Natural killer cell (primary cell): ENCODE results near the gene FEN1. TPM values are rescaled to one million over a fixed set of nuclear protein-coding genes. Genes with fewer than 3 reads are reported as not detected.

Experiments
- ATAC-seq, 3 donors: fragments of 150-1000 bp in 2 of 3; fragments of 200-7000 bp in 1 of 3; cut with Tn5 transposase; 1 replicate in 1 of 3; 2 replicates in 2 of 3; pipeline ENCODE4 v1.10.0; 2021; ENCODE audit warnings: mild to moderate bottlenecking in 2 of 3, moderate library complexity in 2 of 3
- DNase-seq, 2 donors: peaks; one replicate each; pipeline versions ENCODE4 v3.0.0 to v3.0.0-alpha.2; 2013 to 2021; ENCODE audit warnings: mixed read lengths in 1 of 2
- H3K27ac ChIP-seq: one replicate; pipeline ENCODE4 v1.5.1; 2013; ENCODE audit warnings: mild to moderate bottlenecking, low read length
- H3K27me3 ChIP-seq: one replicate; pipeline ENCODE4 v1.6.1; 2013; ENCODE audit warnings: low read length; ENCODE audit not compliant: control insufficient read depth, insufficient read depth
- H3K36me3 ChIP-seq: one replicate; pipeline ENCODE4 v1.6.1; 2013; ENCODE audit warnings: low read length; ENCODE audit not compliant: control insufficient read depth, insufficient read depth
- H3K4me1 ChIP-seq: one replicate; pipeline ENCODE4 v1.6.1; 2013; ENCODE audit warnings: low read length; ENCODE audit not compliant: control insufficient read depth, insufficient read depth
- H3K4me3 ChIP-seq: one replicate; pipeline ENCODE4 v1.5.1; 2013; ENCODE audit warnings: low read length
- H3K9me3 ChIP-seq: one replicate; pipeline ENCODE4 v1.6.1; 2013; ENCODE audit warnings: low read length; ENCODE audit not compliant: control insufficient read depth, insufficient read depth
- H3K27ac Mint-ChIP-seq, 2 donors: one replicate each; pipeline ENCODE4 v1.8.0; 2022; ENCODE audit warnings: mild to moderate bottlenecking in 2 of 2, mixed read lengths in 2 of 2, moderate library complexity in 1 of 2
- H3K27me3 Mint-ChIP-seq, 2 donors: one replicate each; pipeline ENCODE4 v1.8.0; 2022; ENCODE audit warnings: low read depth in 2 of 2, mixed read lengths in 2 of 2
- H3K36me3 Mint-ChIP-seq: one replicate; pipeline ENCODE4 v1.8.0; 2022; ENCODE audit warnings: mixed read lengths
- H3K4me1 Mint-ChIP-seq, 2 donors: one replicate each; pipeline ENCODE4 v1.8.0; 2022; ENCODE audit warnings: mixed read lengths in 2 of 2
- H3K4me3 Mint-ChIP-seq: one replicate; pipeline ENCODE4 v1.8.0; 2022; ENCODE audit warnings: mild to moderate bottlenecking, moderate library complexity, mixed read lengths
- H3K9me3 Mint-ChIP-seq, 2 donors: one replicate each; pipeline ENCODE4 v1.8.0; 2022; ENCODE audit warnings: mixed read lengths in 2 of 2
- CTCF ChIP-seq: fragments of 200-600 bp; IDR thresholded peaks from one replicate; pipeline ENCODE4 v1.8.0; 2022; ENCODE audit warnings: antibody characterized with exemption
- WGBS: methylation state at CpG from one replicate; pipeline ENCODE4 v1.1.7; 2013; ENCODE audit warnings: missing lambda C conversion rate; ENCODE audit not compliant: insufficient coverage; 5-methylcytosine and 5-hydroxymethylcytosine counted together
- intact Hi-C: fragments of 100-400 bp; cut with micrococcal nuclease; formaldehyde crosslinking; loops from one replicate; pipeline ENCODE4 v1.14.2; 2022
- total RNA-seq, 4 donors: library from RNA; stranded (reverse); fragments of 120-200 nt in 1 of 4; gene quantifications; one replicate each; pipeline versions ENCODE4 v1.2.3 to v1.2.4, GENCODE V29; 2013 to 2022

FEN1 gene
- total RNA-seq, 3 donors from 2014 or later (not counting 1 experiment from before 2014, with no cell fraction given): 14.2 to 17.8 (median 17.5) TPM

GRCh38 chr11:61787928-61788491 is 4.7 kb upstream of the FEN1 start:
- ATAC-seq (no peak), DNase-seq (peak in 1 of 2 donors; percentile 36)
- Histone ChIP-seq H3K9me3 (no peaks in the 10 kb centered on the region), H3K36me3 (peaks cover 44% of the 10 kb centered on the region), H3K4me1 (peaks cover 13% of the 10 kb centered on the region), H3K27ac (no peak overlapping the region), H3K4me3 (no peak overlapping the region), H3K27me3 (no peaks in the 10 kb centered on the region)
- TF ChIP-seq CTCF: no peak
- Mint-ChIP-seq H3K4me1 (peaks cover 13 to 41% of the 10 kb centered on the region in 2 donors), H3K4me3 (no peak overlapping the region), H3K9me3 (no peaks in the 10 kb centered on the region), H3K27me3 (no peaks in the 10 kb centered on the region), H3K36me3 (no peaks in the 10 kb centered on the region), H3K27ac (peak overlapping the region in 1 of 2 donors; percentile 18)
- intact Hi-C loops: no loop called here
- 87% methylated on average over 6 of the region's 9 CpGs for WGBS

GRCh38 chr11:61791737-61792309 is 888 bp upstream of the FEN1 start:
- H3K27ac ChIP-seq: peak overlapping the region; percentile 89
- Mint-ChIP-seq H3K27me3 (no peaks in the 10 kb centered on the region), H3K4me1 (peaks cover 17 to 43% of the 10 kb centered on the region in 2 donors), H3K36me3 (no peaks in the 10 kb centered on the region), H3K27ac (peak overlapping the region; percentile 98 to 99), H3K4me3 (peak overlapping the region; percentile 96), H3K9me3 (no peaks in the 10 kb centered on the region)
- H3K4me3 ChIP-seq: peak overlapping the region; percentile 64
- 5% methylated on average over 14 of the region's 14 CpGs for WGBS
- intact Hi-C loops: loop anchor here (1.0 to 5.0 kb wide), 3 partner anchors 23 to 331 kb away; partner anchors contain the start of gene FADS2
- peaks cover 20% of the 10 kb centered on the region for H3K4me1 ChIP-seq
- DNase-seq (peak; percentile 58 to 67), ATAC-seq (peak; percentile 36 to 63 (median 48))
- H3K27me3 ChIP-seq: no peaks in the 10 kb centered on the region
- TF ChIP-seq CTCF: peak; percentile 13
- H3K9me3 ChIP-seq: no peaks in the 10 kb centered on the region
- peaks cover 36% of the 10 kb centered on the region for H3K36me3 ChIP-seq

GRCh38 chr11:61793083-61793828 is 545 bp downstream of the FEN1 start:
- Mint-ChIP-seq H3K36me3 (no peaks in the 10 kb centered on the region), H3K4me3 (peak overlapping the region; percentile 96)
- WGBS: 6% methylated on average over 26 of the region's 29 CpGs

More at GRCh38 chr11:61793083-61793828, 545 bp downstream of the FEN1 start:
- intact Hi-C loops: loop anchor here (5.0 kb wide), 1 partner anchor 34 kb away; the partner anchor contains the start of gene FADS2
- no peak for TF ChIP-seq CTCF
- H3K27ac ChIP-seq: peak overlapping the region; percentile 89
- ATAC-seq: peak in 1 of 3 donors; percentile 23
- H3K27me3 Mint-ChIP-seq: no peaks in the 10 kb centered on the region
- peak overlapping the region; percentile 64 for H3K4me3 ChIP-seq
- peak overlapping the region; percentile 98 to 99 for H3K27ac Mint-ChIP-seq
- H3K9me3 ChIP-seq: no peaks in the 10 kb centered on the region
- DNase-seq: no peak
- H3K9me3 Mint-ChIP-seq: no peaks in the 10 kb centered on the region
- H3K27me3 ChIP-seq: no peaks in the 10 kb centered on the region
- peaks cover 22% of the 10 kb centered on the region for H3K36me3 ChIP-seq
- peaks cover 17 to 41% of the 10 kb centered on the region in 2 donors for H3K4me1 Mint-ChIP-seq
- H3K4me1 ChIP-seq: peaks cover 20% of the 10 kb centered on the region
